Stimulated activated CD8-positive, alpha-beta memory T cell treated with anti-CD3 and anti-CD28 coated beads, Interleukin-7, amount 100 ng/mL, for 4 hours (primary cell): ENCODE measurements around the gene TMPRSS4.

Source experiments
- DNase-seq, 2 donors: peaks; one replicate each; pipeline ENCODE4 v3.0.0-alpha.2; 2020; ENCODE audit warnings: low read depth in 2 of 2

Gene TMPRSS4

GRCh38 chr11:118076754-118077281, at the start of gene TMPRSS4:
Gene TMPRSS4, plus strand, starts transcription at chr11:118077078. Its CDS starts 225 bp downstream, at chr11:118077303.
- no peak for DNase-seq

- no peak for DNase-seq
Measured at GRCh38 chr11:118027694-118028093, 49.2 kb upstream of the TMPRSS4 start.

GRCh38 chr11:118028626-118029025, 48.3 kb upstream of the TMPRSS4 start:
- no peak for DNase-seq

- DNase-seq, result no peak
Measured at GRCh38 chr11:118033443-118033842, 43.4 kb upstream of the TMPRSS4 start.

GRCh38 chr11:118042141-118042540, 34.7 kb upstream of the TMPRSS4 start:
- DNase-seq, result no peak

GRCh38 chr11:118042796-118043195, 34.1 kb upstream of the TMPRSS4 start:
- DNase-seq, result no peak

GRCh38 chr11:118045191-118045590, 31.7 kb upstream of the TMPRSS4 start:
- DNase-seq, result no peak

GRCh38 chr11:118046051-118046963, 30.6 kb upstream of the TMPRSS4 start:
- DNase-seq, result peak in 1 of 2 donors; percentile 42

GRCh38 chr11:118046964-118047700, 29.7 kb upstream of the TMPRSS4 start:
- no peak for DNase-seq

GRCh38 chr11:118047749-118048148, 29.1 kb upstream of the TMPRSS4 start:
- no peak for DNase-seq

- no peak for DNase-seq
Measured at GRCh38 chr11:118048472-118049370, 28.2 kb upstream of the TMPRSS4 start.

GRCh38 chr11:118049771-118050170, 27.1 kb upstream of the TMPRSS4 start:
- no peak for DNase-seq

GRCh38 chr11:118050208-118050891, 26.5 kb upstream of the TMPRSS4 start:
- no peak for DNase-seq

GRCh38 chr11:118051136-118051610, 25.7 kb upstream of the TMPRSS4 start:
- DNase-seq, result no peak

- peak; percentile 44 to 50 for DNase-seq
Measured at GRCh38 chr11:118051611-118052461, 25.0 kb upstream of the TMPRSS4 start.

GRCh38 chr11:118052581-118053206, 24.2 kb upstream of the TMPRSS4 start:
- DNase-seq, result no peak

GRCh38 chr11:118054712-118055640, 21.9 kb upstream of the TMPRSS4 start:
- no peak for DNase-seq

- DNase-seq, result no peak
Measured at GRCh38 chr11:118055966-118056365, 20.9 kb upstream of the TMPRSS4 start.
